Peyer's patch (tissue), 4 donors: ENCODE results near the gene ANK2. TPM values are rescaled to one million over a fixed set of nuclear protein-coding genes. Genes with fewer than 3 reads are reported as not detected.

Experiments used
- DNase-seq, 3 donors: peaks; one replicate each; pipeline ENCODE4 v3.0.0-alpha.2; 2017 to 2019
- H3K27ac ChIP-seq, 4 donors: fragments of 200-600 bp; sonication (generic); one replicate each; pipeline ENCODE4 v1.5.1; 2016 to 2019
- H3K27me3 ChIP-seq, 2 donors: fragments of 200-600 bp; sonication (generic); one replicate each; pipeline ENCODE4 v1.5.1; 2019
- H3K36me3 ChIP-seq, 3 donors: fragments of 200-600 bp; sonication (generic); one replicate each; pipeline ENCODE4 v1.5.1; 2016 to 2019
- H3K4me1 ChIP-seq, 4 donors: fragments of 200-600 bp; sonication (generic); one replicate each; pipeline ENCODE4 v1.5.1; 2016 to 2019
- H3K4me3 ChIP-seq, 4 donors: fragments of 200-600 bp; sonication (generic); 1 replicate in 3 of 4; 2 replicates in 1 of 4; pipeline ENCODE4 v1.5.1; 2016 to 2019; ENCODE audit warnings: mild to moderate bottlenecking in 1 of 4
- H3K9me3 ChIP-seq, 4 donors: fragments of 200-600 bp; sonication (generic); one replicate each; pipeline ENCODE4 v1.5.1; 2016 to 2019; ENCODE audit warnings: mild to moderate bottlenecking in 1 of 4
- POLR2A ChIP-seq, 2 donors: fragments of 450-650 bp; IDR thresholded peaks; one replicate each; pipeline ENCODE4 v1.5.1; 2017; ENCODE audit warnings: antibody characterized with exemption in 2 of 2, mild to moderate bottlenecking in 2 of 2, moderate library complexity in 2 of 2
- total RNA-seq, 4 donors: library from RNA; depleted of rRNA; stranded (reverse); fragments of >200 nt; gene quantifications; one replicate each; pipeline ENCODE4 v1.1.0, GENCODE V29; 2016
- TF ChIP-seq, protein P1 (sequence below), 6 experiments: fragments of 450-650 bp in 4 of 6; fragments of 200-600 bp in 2 of 6; sonication (generic) in 1 of 6; IDR thresholded peaks; one replicate each; pipeline ENCODE4 v1.5.1; 2017 to 2019; ENCODE audit warnings: antibody characterized with exemption in 6 of 6, mild to moderate bottlenecking in 3 of 6, moderate library complexity in 1 of 6

The ANK2 gene
- total RNA-seq, 4 donors from 2014 or later = 5.3 to 85.0 (median 21.1) TPM

DNA sequence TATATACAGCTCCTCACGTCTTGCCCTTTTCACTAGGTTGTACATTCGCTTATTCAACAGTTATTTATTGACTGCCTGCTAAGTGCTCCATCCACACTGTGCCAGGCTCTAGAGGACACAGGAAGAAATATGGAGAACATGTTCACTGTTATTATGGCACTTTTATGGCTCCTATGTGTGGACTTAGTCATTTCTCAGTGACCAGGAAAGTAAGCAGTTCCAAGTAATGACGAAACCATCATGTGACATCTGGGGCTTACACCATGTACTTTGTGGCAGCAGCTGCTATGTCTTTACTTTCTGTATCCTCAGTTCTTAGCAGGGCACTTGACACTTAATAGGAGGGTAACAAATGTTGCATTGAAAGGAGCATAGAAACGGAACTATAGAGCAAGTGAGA, 278.0 kb downstream of the ANK2 start:
- TF ChIP-seq POLR2A (IDR thresholded peaks at IDR 0.05) = no peak
- TF ChIP-seq, protein P1, sequence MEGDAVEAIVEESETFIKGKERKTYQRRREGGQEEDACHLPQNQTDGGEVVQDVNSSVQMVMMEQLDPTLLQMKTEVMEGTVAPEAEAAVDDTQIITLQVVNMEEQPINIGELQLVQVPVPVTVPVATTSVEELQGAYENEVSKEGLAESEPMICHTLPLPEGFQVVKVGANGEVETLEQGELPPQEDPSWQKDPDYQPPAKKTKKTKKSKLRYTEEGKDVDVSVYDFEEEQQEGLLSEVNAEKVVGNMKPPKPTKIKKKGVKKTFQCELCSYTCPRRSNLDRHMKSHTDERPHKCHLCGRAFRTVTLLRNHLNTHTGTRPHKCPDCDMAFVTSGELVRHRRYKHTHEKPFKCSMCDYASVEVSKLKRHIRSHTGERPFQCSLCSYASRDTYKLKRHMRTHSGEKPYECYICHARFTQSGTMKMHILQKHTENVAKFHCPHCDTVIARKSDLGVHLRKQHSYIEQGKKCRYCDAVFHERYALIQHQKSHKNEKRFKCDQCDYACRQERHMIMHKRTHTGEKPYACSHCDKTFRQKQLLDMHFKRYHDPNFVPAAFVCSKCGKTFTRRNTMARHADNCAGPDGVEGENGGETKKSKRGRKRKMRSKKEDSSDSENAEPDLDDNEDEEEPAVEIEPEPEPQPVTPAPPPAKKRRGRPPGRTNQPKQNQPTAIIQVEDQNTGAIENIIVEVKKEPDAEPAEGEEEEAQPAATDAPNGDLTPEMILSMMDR (IDR thresholded peaks at IDR 0.05) = no peak
- peaks cover 0 to 5% (median 0%) of the 10 kb centered on the region in 3 donors for H3K36me3 ChIP-seq
- H3K4me3 ChIP-seq = no peak overlapping the region
- no peaks in the 10 kb centered on the region for H3K4me1 ChIP-seq
- H3K27me3 ChIP-seq = no peaks in the 10 kb centered on the region
- peak overlapping the region in 1 of 4 donors; percentile 21 for H3K27ac ChIP-seq
- no peaks in the 10 kb centered on the region for H3K9me3 ChIP-seq
- peak in 1 of 3 donors; percentile 52 for DNase-seq

DNA sequence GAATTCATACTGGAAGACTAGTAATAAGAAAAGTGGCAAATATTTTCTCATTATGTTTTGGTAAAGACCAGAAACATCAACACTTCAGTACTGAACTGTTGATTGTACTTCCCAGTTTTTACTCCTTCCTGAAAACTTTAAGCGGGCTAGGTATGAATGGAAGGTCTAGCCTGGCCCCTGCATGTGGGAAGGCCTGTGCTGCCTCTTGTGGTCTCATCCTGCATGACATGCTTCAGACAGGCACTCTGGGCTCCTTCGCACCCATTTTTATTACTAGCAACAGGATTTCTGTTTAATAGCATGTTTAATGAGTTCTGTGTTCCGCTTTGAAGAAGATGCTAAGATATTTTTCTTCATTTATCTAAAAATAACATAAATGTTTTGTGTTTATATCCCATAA, 279.1 kb downstream of the ANK2 start:
- Histone ChIP-seq H3K4me3 (no peak overlapping the region), H3K9me3 (no peaks in the 10 kb centered on the region), H3K4me1 (no peaks in the 10 kb centered on the region), H3K27ac (no peak overlapping the region), H3K36me3 (peaks cover 0 to 5% (median 0%) of the 10 kb centered on the region in 3 donors), H3K27me3 (no peaks in the 10 kb centered on the region)
- DNase-seq = no peak
- TF ChIP-seq, protein P1 (IDR thresholded peaks at IDR 0.05) = peak in 2 of 6 experiments; percentile 10 to 30
- TF ChIP-seq POLR2A (IDR thresholded peaks at IDR 0.05) = no peak

GRCh38 chr4:113330200-113330599, 280.7 kb downstream of the ANK2 start:
- H3K27ac ChIP-seq = no peak overlapping the region
- H3K4me3 ChIP-seq = no peak overlapping the region
- no peaks in the 10 kb centered on the region for H3K9me3 ChIP-seq
- TF ChIP-seq, protein P1 (IDR thresholded peaks at IDR 0.05) = no peak
- TF ChIP-seq POLR2A (IDR thresholded peaks at IDR 0.05) = no peak
- H3K4me1 ChIP-seq = no peaks in the 10 kb centered on the region
- H3K27me3 ChIP-seq = no peaks in the 10 kb centered on the region
- no peak for DNase-seq
- H3K36me3 ChIP-seq = peaks cover 0 to 5% (median 0%) of the 10 kb centered on the region in 3 donors

DNA sequence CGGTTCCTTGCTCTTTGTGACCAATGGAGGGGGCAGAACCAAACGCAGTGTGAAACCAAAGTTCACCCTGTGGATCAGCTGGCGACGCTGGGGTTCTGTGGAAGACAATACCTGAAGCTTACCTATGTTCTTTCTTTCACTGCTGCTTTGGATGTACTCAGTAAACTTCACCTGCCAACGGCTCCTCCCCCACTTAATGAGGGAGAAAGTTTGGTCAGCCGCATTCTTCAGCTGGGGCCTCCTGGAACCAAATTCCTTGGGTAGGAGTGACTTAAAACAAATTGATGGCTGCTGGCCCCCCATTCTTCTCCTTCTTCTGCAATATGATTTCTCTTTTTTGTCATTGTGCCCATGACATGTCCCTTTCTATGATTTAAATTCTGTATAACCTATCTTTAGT, 282.4 kb downstream of the ANK2 start:
- no peak for TF ChIP-seq POLR2A (IDR thresholded peaks at IDR 0.05)
- TF ChIP-seq, protein P1 (IDR thresholded peaks at IDR 0.05) = no peak
- no peak for DNase-seq
- Histone ChIP-seq H3K36me3 (peaks cover 0 to 5% (median 0%) of the 10 kb centered on the region in 3 donors), H3K4me1 (no peaks in the 10 kb centered on the region), H3K9me3 (no peaks in the 10 kb centered on the region), H3K4me3 (no peak overlapping the region), H3K27me3 (no peaks in the 10 kb centered on the region), H3K27ac (no peak overlapping the region)

DNA sequence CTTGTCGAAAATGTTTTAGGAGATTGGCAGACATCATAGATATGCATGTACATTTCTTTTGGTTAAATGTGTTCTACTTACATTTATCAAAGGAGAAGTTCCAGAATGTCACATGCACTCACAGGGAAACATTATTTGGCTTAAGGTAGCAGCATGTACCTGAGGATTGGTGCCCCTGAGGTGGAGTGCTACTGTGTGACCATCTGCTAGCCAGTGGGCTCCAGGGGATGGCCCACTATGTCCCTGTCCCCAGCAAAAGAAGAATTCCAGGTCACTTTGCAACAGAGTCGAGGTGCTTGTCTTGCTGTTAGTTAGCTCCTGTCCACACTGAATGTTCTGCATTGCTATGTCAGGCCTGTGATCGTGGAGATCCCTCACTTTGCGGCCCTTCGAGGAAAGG, 283.2 kb downstream of the ANK2 start:
- no peak overlapping the region for H3K4me3 ChIP-seq
- H3K36me3 ChIP-seq = peaks cover 0 to 5% (median 0%) of the 10 kb centered on the region in 3 donors
- no peak for TF ChIP-seq POLR2A (IDR thresholded peaks at IDR 0.05)
- TF ChIP-seq, protein P1 (IDR thresholded peaks at IDR 0.05) = no peak
- H3K27ac ChIP-seq = no peak overlapping the region
- no peaks in the 10 kb centered on the region for H3K9me3 ChIP-seq
- H3K4me1 ChIP-seq = no peaks in the 10 kb centered on the region
- no peak for DNase-seq
- no peaks in the 10 kb centered on the region for H3K27me3 ChIP-seq

- Histone ChIP-seq H3K4me1 (no peaks in the 10 kb centered on the region), H3K4me3 (no peak overlapping the region), H3K27ac (no peak overlapping the region), H3K27me3 (no peaks in the 10 kb centered on the region), H3K9me3 (no peaks in the 10 kb centered on the region), H3K36me3 (peaks cover 0 to 4% (median 0%) of the 10 kb centered on the region in 3 donors)
- TF ChIP-seq, protein P1 (IDR thresholded peaks at IDR 0.05) = no peak
- no peak for TF ChIP-seq POLR2A (IDR thresholded peaks at IDR 0.05)
- DNase-seq = no peak
Measured at GRCh38 chr4:113335746-113336145, 286.3 kb downstream of the ANK2 start.
